HEK293 (cell line): ENCODE results near the gene CCNDBP1.

Source experiments
- CTCF ChIA-PET: fragments of 350-600 bp; formaldehyde crosslinking; extraction: SDS; loops from one replicate; lab custom pipeline; 2021; ENCODE audit warnings: antibody characterized with exemption; lab: Yijun Ruan, JAX
- POLR2A ChIA-PET: fragments of 300-600 bp; formaldehyde crosslinking; extraction: SDS; loops from one replicate; lab custom pipeline; 2020; ENCODE audit warnings: antibody characterized with exemption, inconsistent platforms; lab: Yijun Ruan, JAX
- H3K27ac ChIP-seq: fragments of 200-500 bp; sonication (Bioruptor generic); 2 replicates; pipeline ENCODE4 v1.5.1; 2014; ENCODE audit warnings: low read depth, low read length, control low read depth, inconsistent platforms; ENCODE audit errors: extremely low read depth
- H3K36me3 ChIP-seq, 2 experiments: fragments of 200-500 bp in 1 of 2; sonication (Bioruptor generic) in 1 of 2; 1 replicate in 1 of 2; 2 replicates in 1 of 2; pipeline ENCODE4 v1.5.1; 2014 to 2017; ENCODE audit warnings: inconsistent platforms in 2 of 2, low read length in 2 of 2; ENCODE audit not compliant: control insufficient read depth in 2 of 2, insufficient read depth in 1 of 2
- H3K4me1 ChIP-seq: fragments of 200-500 bp; sonication (Bioruptor generic); 2 replicates; pipeline ENCODE4 v1.5.1; 2014; ENCODE audit warnings: mild to moderate bottlenecking, low read length, inconsistent platforms; ENCODE audit not compliant: control insufficient read depth, insufficient read depth
- H3K4me3 ChIP-seq: 2 replicates; pipeline ENCODE4 v1.5.1; 2011; ENCODE audit warnings: low read depth, mild to moderate bottlenecking, control low read depth, low read length, moderate library complexity
- H3K9me3 ChIP-seq: fragments of 200-500 bp; sonication (Bioruptor generic); 2 replicates; pipeline ENCODE4 v1.5.1; 2014; ENCODE audit warnings: low read depth, low read length, inconsistent platforms; ENCODE audit not compliant: control insufficient read depth, insufficient read depth
- GLI2 ChIP-seq: fragments of 450-650 bp; formaldehyde crosslinking; IDR thresholded peaks from 2 replicates; pipeline ENCODE4; 2017; ENCODE audit warnings: missing biosample characterization, missing genetic modification characterization, low read depth, borderline replicate concordance
- MEIS1 ChIP-seq: sonication (generic); formaldehyde crosslinking; IDR thresholded peaks from 2 replicates; pipeline ENCODE4 v1.8.1; 2022; ENCODE audit warnings: missing genetic modification reagents, mild to moderate bottlenecking, borderline replicate concordance
- WT1 ChIP-seq: fragments of 450-650 bp; formaldehyde crosslinking; IDR thresholded peaks from 2 replicates; pipeline ENCODE4 v1.5.1; 2016; ENCODE audit warnings: missing biosample characterization, missing genetic modification characterization
- ZEB2 ChIP-seq: fragments of 450-650 bp; formaldehyde crosslinking; IDR thresholded peaks from 2 replicates; pipeline ENCODE4 v1.5.1; 2016; ENCODE audit warnings: missing biosample characterization, missing genetic modification characterization
- ZNF138 ChIP-seq: fragments of 450-650 bp; formaldehyde crosslinking; IDR thresholded peaks from 2 replicates; pipeline ENCODE4 v1.5.1; 2016; ENCODE audit warnings: missing biosample characterization, missing genetic modification characterization, borderline replicate concordance
- ZNF146 ChIP-seq: fragments of 450-650 bp; formaldehyde crosslinking; IDR thresholded peaks from 2 replicates; pipeline ENCODE4 v1.5.1; 2016; ENCODE audit warnings: missing biosample characterization, missing genetic modification characterization
- ZNF2 ChIP-seq: fragments of 450-650 bp; formaldehyde crosslinking; IDR thresholded peaks from 2 replicates; pipeline ENCODE4 v1.5.1; 2016; ENCODE audit warnings: missing biosample characterization, missing genetic modification characterization
- ZNF335 ChIP-seq: fragments of 450-650 bp; formaldehyde crosslinking; conservative IDR thresholded peaks from 2 replicates; pipeline ENCODE4 v1.5.1; 2016; ENCODE audit warnings: missing biosample characterization, missing genetic modification characterization
- ZNF341 ChIP-seq: fragments of 450-650 bp; formaldehyde crosslinking; IDR thresholded peaks from 2 replicates; pipeline ENCODE4; 2016; ENCODE audit warnings: low read depth, missing biosample characterization, missing genetic modification characterization
- ZNF350 ChIP-seq: fragments of 450-650 bp; formaldehyde crosslinking; IDR thresholded peaks from 2 replicates; pipeline ENCODE4 v1.5.0; 2017; ENCODE audit warnings: missing biosample characterization, mild to moderate bottlenecking, missing genetic modification characterization
- ZNF426 ChIP-seq: fragments of 450-650 bp; formaldehyde crosslinking; IDR thresholded peaks from 2 replicates; pipeline ENCODE4 v1.5.1; 2017; ENCODE audit warnings: missing biosample characterization, missing genetic modification characterization, mild to moderate bottlenecking, inconsistent platforms, moderate library complexity
- ZNF501 ChIP-seq: fragments of 450-650 bp; formaldehyde crosslinking; IDR thresholded peaks from 2 replicates; pipeline ENCODE4 v1.5.1; 2016; ENCODE audit warnings: missing biosample characterization, missing genetic modification characterization
- ZNF510 ChIP-seq: fragments of 450-650 bp; formaldehyde crosslinking; IDR thresholded peaks from 2 replicates; pipeline ENCODE4 v1.5.1; 2018; ENCODE audit warnings: mild to moderate bottlenecking, missing genetic modification characterization, missing biosample characterization; ENCODE audit not compliant: insufficient replicate concordance
- ZNF518A ChIP-seq: fragments of 450-650 bp; formaldehyde crosslinking; conservative IDR thresholded peaks from 2 replicates; pipeline ENCODE4 v1.5.1; 2016; ENCODE audit warnings: low read depth, missing biosample characterization, missing genetic modification characterization
- ZNF530 ChIP-seq: fragments of 450-650 bp; formaldehyde crosslinking; IDR thresholded peaks from 2 replicates; pipeline ENCODE4 v1.5.1; 2016; ENCODE audit warnings: low read depth, missing biosample characterization, missing genetic modification characterization
- ZNF664 ChIP-seq: fragments of 450-650 bp; formaldehyde crosslinking; IDR thresholded peaks from 2 replicates; pipeline ENCODE4 v1.5.1; 2016; ENCODE audit warnings: missing biosample characterization, missing genetic modification characterization
- ZNF76 ChIP-seq: fragments of 450-650 bp; formaldehyde crosslinking; IDR thresholded peaks from 2 replicates; pipeline ENCODE4; 2016; ENCODE audit warnings: low read depth, missing biosample characterization, missing genetic modification characterization, borderline replicate concordance
- ZNF768 ChIP-seq: fragments of 450-650 bp; formaldehyde crosslinking; IDR thresholded peaks from 2 replicates; pipeline ENCODE4 v1.5.1; 2018; ENCODE audit warnings: missing biosample characterization, mild to moderate bottlenecking, missing genetic modification characterization

CCNDBP1 gene

DNA sequence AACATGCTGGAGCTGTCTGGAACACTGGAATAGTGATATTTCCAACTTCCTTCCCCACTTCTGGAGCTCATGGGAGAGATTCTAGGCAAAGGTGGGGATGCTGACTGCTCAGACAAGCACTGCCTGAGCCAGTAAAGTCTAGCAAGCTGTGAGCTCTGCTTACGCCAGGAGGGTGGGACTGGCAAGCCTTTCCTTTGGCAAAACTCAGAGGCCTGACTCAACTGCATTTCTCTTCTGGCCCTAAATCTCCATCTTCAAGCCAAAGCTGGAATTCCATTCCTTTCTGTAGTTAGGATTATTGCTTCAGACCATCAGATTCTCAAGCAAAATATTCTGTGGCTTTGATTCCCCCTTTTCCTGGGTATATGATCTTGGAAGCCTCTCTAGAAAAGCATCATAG is 55.9 kb downstream of the CCNDBP1 start (continued):
- TF ChIP-seq ZNF664 (tag by site-specific recombination) (no peak), ZNF146 (tag by site-specific recombination) (no peak), ZNF138 (no peak), ZNF530 (tag by site-specific recombination) (no peak)

GRCh38 chr15:43242616-43243015 is 57.4 kb downstream of the CCNDBP1 start:
- TF ChIP-seq ZNF341 (tag by site-specific recombination) (no peak), ZNF510 (tag by site-specific recombination) (no peak), ZNF335 (no peak), ZNF518A (tag by site-specific recombination) (no peak)
- Histone ChIP-seq H3K4me3 (no peak overlapping the region), H3K36me3 (no peaks in the 10 kb centered on the region), H3K9me3 (no peaks in the 10 kb centered on the region), H3K4me1 (no peaks in the 10 kb centered on the region), H3K27ac (no peak overlapping the region)
- ChIA-PET POLR2A (no interaction called here), CTCF (no interaction called here)

- H3K36me3 ChIP-seq, result no peaks in the 10 kb centered on the region
- no peaks in the 10 kb centered on the region for H3K4me1 ChIP-seq
- H3K27ac ChIP-seq, result no peak overlapping the region
- no peak for TF ChIP-seq MEIS1 (CRISPR knock-in tag)
- no peak for TF ChIP-seq ZNF341 (tag by site-specific recombination)
- no peak for TF ChIP-seq GLI2
- TF ChIP-seq ZNF2, result no peak
- no peaks in the 10 kb centered on the region for H3K9me3 ChIP-seq
- ChIA-PET CTCF (no interaction called here), POLR2A (no interaction called here)
- no peak overlapping the region for H3K4me3 ChIP-seq
These were observed 57.9 kb downstream of the CCNDBP1 start for GRCh38 chr15:43243020-43243645.

DNA sequence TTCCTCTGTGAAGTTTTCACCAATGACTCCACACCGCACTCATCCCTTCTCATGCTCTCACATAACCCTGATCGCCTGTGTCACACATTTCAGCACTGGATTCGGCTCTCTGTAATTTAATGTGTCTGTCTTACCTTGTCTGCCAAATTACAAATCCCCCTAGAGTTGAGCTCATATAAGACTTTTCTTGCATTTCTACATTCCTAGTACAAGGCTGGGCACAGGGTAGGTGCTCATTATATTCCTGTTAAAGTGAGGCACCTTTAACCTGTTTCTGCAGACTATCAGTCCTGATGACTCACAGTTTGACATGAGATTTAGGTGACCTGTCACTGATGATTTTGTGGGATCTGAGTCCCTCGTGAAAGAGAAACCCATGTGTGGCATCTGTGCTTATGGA is 58.9 kb downstream of the CCNDBP1 start:
- CTCF ChIA-PET, result no interaction called here
- no peaks in the 10 kb centered on the region for H3K4me1 ChIP-seq
- H3K9me3 ChIP-seq, result no peaks in the 10 kb centered on the region
- TF ChIP-seq ZNF501 (tag by site-specific recombination), result no peak
- TF ChIP-seq ZNF350 (tag by site-specific recombination), result no peak
- TF ChIP-seq ZNF768 (tag by site-specific recombination), result no peak
- no peak for TF ChIP-seq ZNF426
- TF ChIP-seq ZEB2, result no peak
- no peak for TF ChIP-seq ZNF76
- no peak for TF ChIP-seq WT1 (tag by site-specific recombination)
- TF ChIP-seq, all 188 proteins: peak for 0
- no peaks in the 10 kb centered on the region for H3K36me3 ChIP-seq
- POLR2A ChIA-PET, result no interaction called here
- no peak overlapping the region for H3K27ac ChIP-seq
- no peak overlapping the region for H3K4me3 ChIP-seq
